ENCODE results near the gene GLS2. TPM values are rescaled to one million over a fixed set of nuclear protein-coding genes. Genes with fewer than 3 reads are reported as not detected.
A peak's percentile ranks its signal among the peaks of the same experiment; 100 is the strongest.

Gene GLS2
- total RNA-seq, 1 donor from 2014 or later, result 1.5 TPM

DNA sequence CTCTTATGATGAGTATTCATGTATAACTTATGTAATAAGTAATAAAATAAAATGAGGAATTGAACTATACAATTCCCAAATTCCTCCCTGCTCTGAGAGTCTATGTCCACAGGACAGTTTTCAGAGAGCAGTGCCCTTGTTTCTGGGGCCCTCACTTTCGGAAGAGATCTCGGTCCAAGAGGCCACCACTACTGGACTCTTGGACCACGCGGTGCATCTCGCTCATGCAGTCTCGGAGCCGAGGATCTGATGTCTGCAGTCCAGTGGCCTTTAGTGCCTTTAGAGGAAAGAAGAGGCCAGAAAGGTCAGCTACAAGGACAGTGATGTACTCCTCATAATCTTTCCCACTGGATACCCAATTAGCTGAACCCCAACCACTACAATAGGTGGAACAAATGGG lies 8.3 kb downstream of the GLS2 start:
- no peaks in the 10 kb centered on the region for H3K27me3 Mint-ChIP-seq (ENCODE audit: low read depth)
- H3K9me3 Mint-ChIP-seq, result no peaks in the 10 kb centered on the region
- H3K27ac Mint-ChIP-seq, result no peak overlapping the region
- H3K36me3 Mint-ChIP-seq (ENCODE audit: low read depth), result no peaks in the 10 kb centered on the region
- no peak for DNase-seq (ENCODE audit: low spot score)
- peaks cover 7% of the 10 kb centered on the region for H3K4me1 Mint-ChIP-seq (ENCODE audit: low read depth)
- intact Hi-C loops (cut with micrococcal nuclease), result no loop called here
- no peak overlapping the region for H3K4me3 Mint-ChIP-seq (ENCODE audit: low read depth)

DNA sequence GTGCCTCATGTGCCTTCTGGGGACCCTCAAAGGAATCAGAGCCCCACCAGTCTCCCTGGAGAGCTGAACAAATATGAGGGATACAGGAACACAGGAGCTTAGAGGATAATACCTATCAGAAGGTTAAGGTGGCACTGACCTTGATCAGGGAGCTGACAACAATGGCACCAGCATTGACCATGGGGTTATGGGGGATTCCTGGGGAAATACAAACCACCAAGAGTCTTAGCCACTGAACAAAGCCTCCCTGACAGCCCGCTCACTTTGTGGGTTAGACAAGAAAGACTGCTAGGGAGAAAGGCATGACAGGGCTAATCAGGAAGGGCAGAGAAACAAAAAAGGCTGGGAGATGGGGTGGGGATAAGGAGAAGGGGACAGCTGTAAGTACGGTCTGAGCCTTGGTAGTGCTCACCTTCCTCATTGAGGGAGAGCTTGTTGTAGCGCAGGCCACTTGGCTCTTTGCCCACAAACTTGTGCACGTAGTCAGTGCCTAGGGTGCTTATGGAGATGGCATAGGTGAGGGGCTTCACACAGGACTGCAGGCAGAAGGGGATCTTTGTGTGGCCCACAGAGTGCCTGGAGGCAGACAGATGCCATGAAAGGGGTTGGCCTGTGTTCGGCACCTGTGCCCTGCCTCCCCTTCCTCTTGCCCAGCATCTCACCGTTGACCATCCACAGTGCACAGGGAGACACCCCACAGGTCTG lies 10.3 kb downstream of the GLS2 start:
- H3K27ac Mint-ChIP-seq, result no peak overlapping the region
- peaks cover 9% of the 10 kb centered on the region for H3K36me3 Mint-ChIP-seq (ENCODE audit: low read depth)
- H3K4me1 Mint-ChIP-seq (ENCODE audit: low read depth), result peaks cover 10% of the 10 kb centered on the region
- intact Hi-C loops (cut with micrococcal nuclease), result no loop called here
- DNase-seq (ENCODE audit: low spot score), result no peak
- no peak overlapping the region for H3K4me3 Mint-ChIP-seq (ENCODE audit: low read depth)
- H3K9me3 Mint-ChIP-seq, result no peaks in the 10 kb centered on the region
- no peaks in the 10 kb centered on the region for H3K27me3 Mint-ChIP-seq (ENCODE audit: low read depth)

DNA sequence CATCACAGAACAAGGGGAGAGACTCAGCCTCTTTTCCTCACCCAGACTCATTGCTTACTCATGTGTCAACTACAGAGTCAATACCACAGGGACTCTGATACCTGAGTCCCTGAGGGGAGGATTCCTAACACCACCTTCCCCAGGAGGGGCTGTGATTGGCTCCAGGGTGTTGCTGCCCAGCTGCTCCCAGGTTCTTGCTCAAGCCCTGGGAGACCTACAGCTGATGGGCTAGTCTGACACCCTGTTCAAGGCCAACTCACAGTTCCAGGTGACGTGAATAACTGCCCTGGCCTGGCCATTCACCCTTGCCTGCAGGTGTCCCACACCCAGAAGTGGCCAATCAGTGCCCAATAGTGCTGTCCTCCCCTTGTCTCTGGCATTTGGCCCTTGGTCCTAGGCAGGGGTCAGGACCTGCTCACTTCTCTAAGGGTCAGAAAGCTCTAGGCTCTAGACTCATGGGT lies 11.0 kb downstream of the GLS2 start:
- Mint-ChIP-seq H3K27me3 (ENCODE audit: low read depth) (no peaks in the 10 kb centered on the region), H3K27ac (no peak overlapping the region), H3K4me3 (ENCODE audit: low read depth) (no peak overlapping the region), H3K4me1 (ENCODE audit: low read depth) (peaks cover 10% of the 10 kb centered on the region), H3K36me3 (ENCODE audit: low read depth) (peaks cover 11% of the 10 kb centered on the region), H3K9me3 (no peaks in the 10 kb centered on the region)
- intact Hi-C loops (cut with micrococcal nuclease), result no loop called here
- no peak for DNase-seq (ENCODE audit: low spot score)

DNA sequence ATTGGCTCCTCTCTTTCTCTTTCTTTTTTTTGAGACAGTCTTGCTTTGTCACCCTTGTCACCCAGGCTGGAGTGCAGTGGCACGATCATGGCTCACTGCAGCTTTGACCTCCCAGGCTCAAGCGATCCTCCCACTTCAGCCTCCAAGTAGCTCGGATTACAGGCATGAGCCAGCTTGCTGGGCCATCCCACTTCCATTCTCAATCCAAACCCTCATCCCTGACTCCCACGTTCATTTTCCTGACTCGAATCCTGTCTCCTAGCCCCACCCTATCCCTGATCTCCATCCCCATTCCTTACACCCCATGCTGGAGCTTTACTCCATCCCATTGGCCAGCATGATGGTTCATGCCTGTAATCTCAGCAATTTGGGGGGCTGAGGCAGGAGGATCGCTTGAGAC lies 11.8 kb downstream of the GLS2 start:
- Mint-ChIP-seq H3K4me1 (ENCODE audit: low read depth) (peaks cover 14% of the 10 kb centered on the region), H3K4me3 (ENCODE audit: low read depth) (no peak overlapping the region), H3K27ac (no peak overlapping the region), H3K27me3 (ENCODE audit: low read depth) (no peaks in the 10 kb centered on the region), H3K36me3 (ENCODE audit: low read depth) (peaks cover 19% of the 10 kb centered on the region), H3K9me3 (no peaks in the 10 kb centered on the region)
- DNase-seq (ENCODE audit: low spot score), result no peak
- intact Hi-C loops (cut with micrococcal nuclease), result no loop called here

DNA sequence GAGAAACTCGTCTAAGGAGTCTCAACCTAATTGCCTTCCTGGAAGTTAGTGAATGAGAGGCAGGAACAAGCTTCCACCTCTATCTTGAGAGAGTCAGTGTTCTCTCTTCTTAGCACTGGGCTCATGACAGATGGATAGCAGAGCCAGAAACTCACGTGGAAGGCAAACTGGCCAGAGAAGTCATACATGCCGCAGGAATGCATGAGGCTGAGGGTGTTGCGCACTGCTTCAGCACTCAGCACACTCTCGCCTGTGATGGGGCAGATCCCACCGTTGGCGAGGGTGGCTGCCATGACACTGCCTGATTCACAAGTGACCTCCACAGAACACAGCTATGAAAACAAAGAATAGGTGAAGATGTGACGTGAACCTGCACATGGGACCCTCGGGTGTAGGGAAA lies 13.6 kb downstream of the GLS2 start:
- no peaks in the 10 kb centered on the region for H3K27me3 Mint-ChIP-seq (ENCODE audit: low read depth)
- H3K9me3 Mint-ChIP-seq, result no peaks in the 10 kb centered on the region
- H3K36me3 Mint-ChIP-seq (ENCODE audit: low read depth), result peaks cover 32% of the 10 kb centered on the region
- no peak overlapping the region for H3K4me3 Mint-ChIP-seq (ENCODE audit: low read depth)
- DNase-seq (ENCODE audit: low spot score), result no peak
- no peak overlapping the region for H3K27ac Mint-ChIP-seq
- intact Hi-C loops (cut with micrococcal nuclease), result no loop called here
- H3K4me1 Mint-ChIP-seq (ENCODE audit: low read depth), result peaks cover 18% of the 10 kb centered on the region

DNA sequence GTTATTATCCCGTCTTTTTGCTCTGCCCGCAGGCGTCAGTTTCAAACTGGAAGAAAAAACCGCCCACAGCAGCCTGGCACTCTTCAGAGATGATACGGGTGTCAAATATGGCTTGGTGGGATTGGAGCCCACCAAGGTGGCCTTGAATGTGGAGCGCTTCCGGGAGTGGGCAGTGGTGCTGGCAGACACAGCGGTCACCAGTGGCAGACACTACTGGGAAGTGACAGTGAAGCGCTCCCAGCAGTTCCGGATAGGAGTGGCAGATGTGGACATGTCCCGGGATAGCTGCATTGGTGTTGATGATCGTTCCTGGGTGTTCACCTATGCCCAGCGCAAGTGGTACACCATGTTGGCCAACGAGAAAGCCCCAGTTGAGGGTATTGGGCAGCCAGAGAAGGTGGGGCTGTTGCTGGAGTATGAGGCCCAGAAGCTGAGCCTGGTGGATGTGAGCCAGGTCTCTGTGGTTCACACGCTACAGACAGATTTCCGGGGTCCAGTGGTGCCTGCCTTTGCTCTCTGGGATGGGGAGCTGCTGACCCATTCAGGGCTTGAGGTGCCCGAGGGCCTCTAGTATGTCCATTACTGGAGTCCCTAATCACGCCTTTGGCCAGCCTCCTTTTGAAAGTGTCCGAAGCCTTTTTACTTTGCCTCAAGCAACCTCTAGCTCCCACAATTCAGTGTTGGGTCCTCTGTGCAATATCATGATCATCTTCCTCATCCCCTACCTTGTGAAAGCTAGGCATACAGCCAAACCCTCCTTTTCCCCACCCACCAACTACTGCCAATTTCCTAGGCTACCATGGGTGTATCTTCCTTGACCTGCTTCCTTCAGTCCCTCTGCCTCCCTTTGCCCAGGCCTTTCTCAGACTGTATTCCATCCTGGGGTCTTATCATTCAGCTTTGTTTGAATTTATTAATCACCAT lies 18.7 kb downstream of the GLS2 start:
- no peak for DNase-seq (ENCODE audit: low spot score)
- Mint-ChIP-seq H3K36me3 (ENCODE audit: low read depth) (peaks cover 39% of the 10 kb centered on the region), H3K4me3 (ENCODE audit: low read depth) (peak overlapping the region; percentile 98), H3K27me3 (ENCODE audit: low read depth) (no peaks in the 10 kb centered on the region), H3K4me1 (ENCODE audit: low read depth) (peaks cover 19% of the 10 kb centered on the region), H3K27ac (peak overlapping the region; percentile 98), H3K9me3 (no peaks in the 10 kb centered on the region)
- intact Hi-C loops (cut with micrococcal nuclease), result loop anchor here (2.0 kb wide), 2 partner anchors 130 to 350 kb away; partner anchors contain the start of genes IL23A and ZC3H10

DNA sequence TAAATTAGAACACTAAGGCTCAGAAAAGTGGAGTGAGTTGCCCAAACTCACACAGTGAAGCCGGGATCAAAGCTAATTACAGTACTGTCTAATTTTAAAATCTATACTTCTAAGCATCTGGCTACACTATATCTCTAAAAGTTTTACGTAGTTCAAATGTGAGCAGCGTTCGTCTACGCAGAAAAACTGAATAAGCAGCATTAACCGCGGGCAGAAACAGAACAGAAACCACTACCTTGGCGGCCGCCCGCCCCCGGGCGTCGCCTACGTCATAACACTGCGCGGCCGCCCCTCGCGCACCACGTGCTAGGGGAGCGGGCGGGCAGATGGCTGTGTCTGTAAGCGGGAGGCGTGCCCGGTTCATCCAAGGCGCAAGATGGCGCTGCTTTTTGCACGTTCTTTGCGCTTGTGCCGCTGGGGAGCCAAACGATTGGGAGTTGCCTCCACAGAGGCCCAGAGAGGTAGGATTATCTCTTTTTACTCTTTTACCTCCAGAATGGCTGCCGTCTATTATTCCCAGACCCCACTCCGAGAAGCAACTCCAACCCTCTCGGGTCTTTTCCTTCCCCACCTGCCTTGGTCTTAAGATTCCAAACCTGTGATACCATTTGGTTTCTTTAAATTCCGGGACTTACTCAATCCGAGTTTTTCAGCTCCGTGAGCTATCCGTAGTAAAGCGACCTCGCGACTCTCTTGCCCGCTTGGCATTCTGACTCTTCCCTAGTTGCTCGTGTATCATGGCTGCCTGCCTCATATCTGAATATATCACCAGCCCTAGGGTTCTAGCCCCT lies 19.6 kb downstream of the GLS2 start, which contains the start of gene SPRYD4:
SPRYD4 (plus strand) TSS at position 363 of the 791 bp plus-strand sequence; CDS start at position 377, 14 bp downstream.
- Mint-ChIP-seq H3K27ac (peak within 1 kb of the TSS; percentile 98), H3K9me3 (no peaks in the 10 kb centered on the region)

DNA sequence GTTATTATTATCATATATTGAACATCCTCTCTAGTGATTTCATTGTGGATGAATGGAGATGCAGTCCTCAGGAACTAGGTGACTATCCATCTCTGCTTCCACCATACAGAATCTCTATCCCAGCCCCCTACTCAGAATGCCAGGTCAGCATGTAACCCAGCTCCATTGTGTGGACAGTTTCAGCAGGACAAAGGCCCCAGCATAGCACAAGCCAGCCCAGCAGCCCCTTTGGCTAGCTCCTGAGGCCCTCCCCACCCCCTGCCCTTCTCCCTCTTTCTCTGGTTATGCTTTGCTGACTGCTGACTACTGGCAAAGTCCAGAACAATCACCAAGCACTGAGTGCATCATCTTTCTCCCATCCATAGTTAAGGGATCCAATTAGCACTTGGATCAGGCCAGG lies 25.4 kb downstream of the GLS2 start:
- H3K27me3 Mint-ChIP-seq (ENCODE audit: low read depth), result no peaks in the 10 kb centered on the region
- intact Hi-C loops (cut with micrococcal nuclease), result loop anchor here (5.0 kb wide), 1 partner anchor 100 kb away; the partner anchor contains the start of genes APOF and STAT2
- no peak overlapping the region for H3K27ac Mint-ChIP-seq
- H3K9me3 Mint-ChIP-seq, result no peaks in the 10 kb centered on the region
- peaks cover 3% of the 10 kb centered on the region for H3K4me1 Mint-ChIP-seq (ENCODE audit: low read depth)
- H3K36me3 Mint-ChIP-seq (ENCODE audit: low read depth), result no peaks in the 10 kb centered on the region
- no peak overlapping the region for H3K4me3 Mint-ChIP-seq (ENCODE audit: low read depth)
- no peak for DNase-seq (ENCODE audit: low spot score)

More for the DNA sequence above, 19.6 kb downstream of the GLS2 start, which contains the start of gene SPRYD4:
- Mint-ChIP-seq H3K4me3 (ENCODE audit: low read depth) (peak within 1 kb of the TSS; percentile 98), H3K27me3 (ENCODE audit: low read depth) (no peaks in the 10 kb centered on the region), H3K36me3 (ENCODE audit: low read depth) (peaks cover 34% of the 10 kb centered on the region), H3K4me1 (ENCODE audit: low read depth) (peaks cover 18% of the 10 kb centered on the region)
- intact Hi-C loops (cut with micrococcal nuclease), result loop anchor here (1.0 to 2.0 kb wide), 6 partner anchors 19 to 350 kb away; partner anchors contain the start of genes CS, IL23A, TIMELESS and ZC3H10
- peak; percentile 93 for DNase-seq (ENCODE audit: low spot score)

DNA sequence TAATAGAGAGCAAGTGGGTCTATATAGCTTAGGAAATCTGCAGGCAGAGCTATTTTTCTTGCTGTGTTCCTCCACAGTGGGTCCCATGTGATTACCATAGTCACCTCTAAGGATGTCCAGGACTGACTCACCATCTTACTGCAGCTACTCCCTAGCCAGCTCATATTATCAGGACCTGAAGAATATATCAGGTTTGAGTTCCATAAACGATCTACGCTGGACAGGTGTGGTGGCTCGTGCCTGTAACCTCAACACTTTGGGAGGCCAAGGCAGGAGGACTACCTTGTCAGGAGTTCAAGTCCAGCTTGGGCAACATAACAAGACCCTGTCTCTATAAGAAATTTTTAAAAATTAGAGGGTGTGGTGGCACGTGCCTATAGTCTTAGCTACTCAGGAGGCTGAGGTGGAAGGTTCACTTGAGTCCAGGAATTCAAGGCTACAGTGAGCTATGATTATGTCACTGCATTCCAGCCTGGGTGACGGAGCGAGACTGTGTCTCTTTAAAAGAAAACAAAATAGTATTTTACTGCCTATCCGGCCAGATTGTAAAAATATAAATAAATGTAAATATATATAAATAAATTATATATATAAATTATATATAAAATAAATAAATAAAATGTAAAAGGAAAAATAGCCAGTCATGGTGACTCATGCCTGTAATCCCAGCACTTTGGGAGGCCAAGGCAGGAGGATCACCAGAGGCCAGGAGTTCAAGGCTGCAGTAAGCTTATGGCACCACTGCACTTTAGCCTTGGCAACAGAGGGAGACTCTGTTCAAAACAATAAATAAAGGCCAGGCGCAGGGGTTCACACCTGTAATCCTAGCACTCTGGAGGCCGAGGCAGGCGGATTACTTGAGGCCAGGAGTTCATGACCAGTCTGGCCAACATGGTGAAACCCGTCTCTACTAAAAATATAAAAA lies 26.5 kb downstream of the GLS2 start:
- no peak for DNase-seq (ENCODE audit: low spot score)
- no peaks in the 10 kb centered on the region for H3K36me3 Mint-ChIP-seq (ENCODE audit: low read depth)
- H3K4me3 Mint-ChIP-seq (ENCODE audit: low read depth), result no peak overlapping the region
- no peaks in the 10 kb centered on the region for H3K4me1 Mint-ChIP-seq (ENCODE audit: low read depth)
- intact Hi-C loops (cut with micrococcal nuclease), result loop anchor here (5.0 kb wide), 1 partner anchor 99 kb away; the partner anchor contains the start of genes APOF and STAT2
- no peaks in the 10 kb centered on the region for H3K9me3 Mint-ChIP-seq
- H3K27me3 Mint-ChIP-seq (ENCODE audit: low read depth), result no peaks in the 10 kb centered on the region
- H3K27ac Mint-ChIP-seq, result no peak overlapping the region

DNA sequence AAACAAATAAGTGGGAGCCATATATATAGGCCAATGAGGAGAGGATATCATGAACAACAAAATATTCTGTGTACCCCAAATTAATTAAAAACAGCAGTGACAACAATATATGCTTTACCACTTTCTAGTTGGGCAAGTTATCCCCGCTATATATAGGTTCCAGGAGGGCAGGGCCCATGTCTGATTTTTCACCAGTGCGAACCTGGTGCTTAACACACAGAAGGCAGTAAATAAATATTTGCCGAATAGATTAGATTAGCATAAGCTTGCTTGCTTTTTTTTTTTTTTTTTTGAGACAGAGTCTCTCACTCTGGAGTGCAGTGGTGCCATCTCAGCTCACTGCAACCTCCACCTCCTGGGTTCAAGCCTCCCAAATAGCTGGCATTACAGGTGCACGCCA lies 30.1 kb downstream of the GLS2 start:
- H3K4me1 Mint-ChIP-seq (ENCODE audit: low read depth), result no peaks in the 10 kb centered on the region
- no peaks in the 10 kb centered on the region for H3K36me3 Mint-ChIP-seq (ENCODE audit: low read depth)
- no peak for DNase-seq (ENCODE audit: low spot score)
- no peaks in the 10 kb centered on the region for H3K9me3 Mint-ChIP-seq
- H3K4me3 Mint-ChIP-seq (ENCODE audit: low read depth), result no peak overlapping the region
- no peak overlapping the region for H3K27ac Mint-ChIP-seq
- intact Hi-C loops (cut with micrococcal nuclease), result no loop called here
- H3K27me3 Mint-ChIP-seq (ENCODE audit: low read depth), result no peaks in the 10 kb centered on the region

DNA sequence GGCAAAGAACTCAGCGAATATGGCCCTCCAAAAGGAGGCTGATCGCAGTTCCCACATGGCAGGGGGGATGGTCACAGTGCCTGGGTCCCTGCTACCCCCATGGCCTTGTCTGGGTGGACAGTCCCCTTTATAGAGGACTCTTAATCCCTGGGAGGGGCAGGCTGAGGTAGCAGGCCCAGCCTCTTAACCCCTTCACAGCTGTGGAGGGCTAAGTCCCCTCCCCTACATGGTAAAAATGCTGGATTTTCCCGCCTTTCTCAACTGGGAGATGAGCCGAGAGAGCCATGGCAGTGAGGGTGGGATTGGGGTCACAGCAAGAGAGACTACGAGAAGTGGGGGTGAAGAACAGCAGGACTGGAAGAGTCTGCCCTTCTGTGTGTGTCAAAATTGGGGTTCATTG lies 33.4 kb downstream of the GLS2 start, which contains the start of gene MIP:
MIP (minus strand) TSS at position 101 of the 400 bp plus-strand sequence; CDS start at position 57, 44 bp downstream.
- no peak within 1 kb of the TSS for H3K27ac Mint-ChIP-seq
- no peaks in the 10 kb centered on the region for H3K27me3 Mint-ChIP-seq (ENCODE audit: low read depth)
- peaks cover 5% of the 10 kb centered on the region for H3K4me1 Mint-ChIP-seq (ENCODE audit: low read depth)
- H3K36me3 Mint-ChIP-seq (ENCODE audit: low read depth), result no peaks in the 10 kb centered on the region
- H3K4me3 Mint-ChIP-seq (ENCODE audit: low read depth), result no peak within 1 kb of the TSS
- intact Hi-C loops (cut with micrococcal nuclease), result no loop called here
- H3K9me3 Mint-ChIP-seq, result no peaks in the 10 kb centered on the region
- no peak for DNase-seq (ENCODE audit: low spot score)

Data from activated T-helper 2 cell treated with anti-CD3 and anti-CD28 coated beads, Interferon-gamma antibody, Interleukin-2, Interleukin-4, amounts not matched to agents 10 μg/mL and 5 μg/mL and 100 μg/mL, durations not matched to agents 14 hours and 24 hours and 36 hours (primary cell).